Hematopoietic multipotent progenitor cell treated with erythropoietin and hydrocortisone succinate and interleukin-3 and kit ligand, for 8 days (in vitro differentiated cells): ENCODE results near the gene INS.

Experiments
- DNase-seq: peaks from one replicate; pipeline ENCODE4 v3.0.0-alpha.2; 2015

INS gene

DNA sequence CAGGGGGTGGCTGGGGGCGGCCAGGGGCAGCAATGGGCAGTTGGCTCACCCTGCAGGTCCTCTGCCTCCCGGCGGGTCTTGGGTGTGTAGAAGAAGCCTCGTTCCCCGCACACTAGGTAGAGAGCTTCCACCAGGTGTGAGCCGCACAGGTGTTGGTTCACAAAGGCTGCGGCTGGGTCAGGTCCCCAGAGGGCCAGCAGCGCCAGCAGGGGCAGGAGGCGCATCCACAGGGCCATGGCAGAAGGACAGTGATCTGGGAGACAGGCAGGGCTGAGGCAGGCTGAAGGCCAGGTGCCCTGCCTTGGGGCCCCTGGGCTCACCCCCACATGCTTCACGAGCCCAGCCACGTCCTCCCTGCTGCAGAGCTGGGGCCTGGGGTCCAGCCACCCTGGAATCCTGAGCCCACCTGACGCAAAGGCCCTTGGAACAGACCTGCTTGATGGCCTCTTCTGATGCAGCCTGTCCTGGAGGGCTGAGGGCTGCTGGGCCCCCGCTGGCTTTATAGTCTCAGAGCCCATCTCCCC lies at the start of gene INS:
Gene INS, minus strand, starts transcription at position 474 of the 524 bp plus-strand sequence. Its CDS starts 238 bp downstream, at position 236.
- DNase-seq = no peak

GRCh38 chr11:2210366-2211112 lies 49.5 kb upstream of the INS start:
- DNase-seq = no peak

DNA sequence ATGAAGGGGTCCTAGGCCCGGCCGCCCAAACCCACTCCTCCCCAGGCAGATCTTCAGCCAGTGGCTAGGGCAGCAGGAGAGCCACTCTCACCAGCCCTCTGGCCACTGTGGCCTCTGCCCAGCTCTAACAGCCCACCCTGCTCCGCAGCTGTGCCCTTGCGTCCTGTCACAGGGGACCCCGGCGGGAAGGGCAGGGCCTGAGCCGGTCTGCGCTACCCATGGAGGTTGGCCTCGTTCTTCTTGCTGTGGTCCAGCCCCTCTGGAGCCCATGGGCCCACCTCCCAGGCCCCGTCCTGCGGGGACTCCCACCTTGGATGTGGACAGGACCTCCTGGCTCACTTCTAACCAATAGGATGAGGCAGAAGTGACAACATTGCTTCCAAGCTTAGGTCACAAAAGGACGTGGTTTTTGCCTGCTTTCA lies 48.9 kb upstream of the INS start:
- DNase-seq = no peak

- DNase-seq = no peak
Observed at GRCh38 chr11:2209370-2209801, 48.4 kb upstream of the INS start.

DNA sequence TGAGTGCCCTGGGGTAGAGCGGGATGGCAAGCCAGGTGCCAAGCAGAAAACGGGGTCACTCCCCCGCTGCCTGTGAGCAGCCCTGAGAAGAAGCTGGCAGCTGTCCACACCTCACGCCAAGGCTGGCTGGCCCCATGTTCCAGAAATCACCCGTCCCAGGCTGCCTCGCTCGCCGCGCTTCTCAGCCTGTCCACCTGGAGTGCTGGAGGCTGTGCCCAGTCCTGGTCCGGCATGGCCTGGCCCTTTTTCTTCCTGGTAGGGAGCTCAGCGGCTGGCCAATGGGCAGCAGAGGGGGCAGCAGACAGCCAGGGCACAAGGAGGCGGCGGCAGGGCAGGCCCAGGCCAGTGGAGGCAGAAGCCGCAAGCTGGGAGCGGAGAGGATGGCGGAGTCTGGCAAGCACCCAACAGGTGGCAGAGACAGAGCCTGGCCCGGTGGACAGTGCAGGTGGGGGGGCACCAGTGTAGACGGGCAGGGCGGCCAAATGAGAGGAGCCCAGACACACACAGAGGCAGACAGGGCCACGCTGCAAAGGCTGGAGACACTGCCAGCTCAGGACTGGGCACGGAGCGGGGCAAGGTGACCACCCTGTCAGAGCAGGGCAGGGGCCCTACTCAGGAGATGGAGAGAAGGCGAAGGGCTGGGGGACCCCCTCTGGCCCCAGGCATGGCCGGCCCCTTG lies 47.8 kb upstream of the INS start:
- DNase-seq = no peak

- DNase-seq = no peak
Observed at GRCh38 chr11:2207773-2208621, 47.0 kb upstream of the INS start.

DNA sequence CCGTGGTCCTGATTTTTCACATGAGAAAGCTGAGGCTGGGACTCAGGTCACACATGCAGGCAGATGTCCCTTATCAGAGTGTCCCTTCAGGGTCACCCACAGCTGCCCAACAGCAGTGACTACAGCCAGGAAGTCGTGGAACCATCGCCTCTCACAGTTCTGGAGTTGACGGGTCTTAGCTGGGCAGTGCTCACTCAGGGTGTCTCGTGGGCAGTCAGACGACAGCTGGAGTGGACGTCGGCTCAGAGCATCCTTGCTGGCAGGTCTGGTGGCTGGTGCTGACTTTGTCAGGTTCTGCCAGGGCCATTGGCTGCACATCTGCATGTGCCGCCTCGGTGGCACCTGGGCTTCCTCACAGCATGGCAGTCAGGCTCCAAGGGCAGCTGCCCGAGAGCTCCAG lies 46.2 kb upstream of the INS start:
- DNase-seq = no peak

DNA sequence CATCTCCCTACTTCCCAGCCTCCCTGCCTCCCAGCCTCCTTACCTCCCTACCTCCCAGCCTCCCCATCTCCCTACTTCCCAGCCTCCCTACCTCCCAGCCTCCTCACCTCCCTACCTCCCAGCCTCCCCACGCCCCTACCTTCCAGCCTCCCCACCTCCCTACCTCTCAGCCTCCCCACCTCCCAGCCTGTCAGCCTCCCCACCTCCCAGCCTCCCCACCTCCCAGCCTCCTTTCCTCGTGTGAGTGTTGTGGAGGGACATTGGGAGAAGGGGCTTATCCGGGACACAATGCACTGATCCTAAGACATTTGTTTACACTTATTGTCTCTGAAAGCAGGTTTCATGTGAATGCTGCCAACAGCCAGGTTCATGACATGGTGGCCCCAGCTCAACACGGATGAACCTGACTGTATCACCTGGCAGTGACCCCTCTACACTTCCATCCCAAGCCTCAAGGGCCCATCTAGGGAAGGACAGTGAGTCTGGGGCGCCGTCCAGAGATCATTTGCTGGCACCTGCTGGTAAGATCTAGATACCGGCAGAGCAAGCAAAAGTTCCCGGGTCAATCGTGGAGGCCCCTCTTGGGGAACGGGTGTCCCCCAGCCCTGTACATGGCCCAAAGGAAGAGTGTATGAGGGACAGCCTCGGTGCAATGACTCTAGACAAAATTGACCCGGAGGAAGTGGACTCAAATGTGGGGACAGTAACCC lies 45.1 kb upstream of the INS start:
- DNase-seq = no peak

GRCh38 chr11:2205214-2205720 lies 44.3 kb upstream of the INS start:
- DNase-seq = no peak

DNA sequence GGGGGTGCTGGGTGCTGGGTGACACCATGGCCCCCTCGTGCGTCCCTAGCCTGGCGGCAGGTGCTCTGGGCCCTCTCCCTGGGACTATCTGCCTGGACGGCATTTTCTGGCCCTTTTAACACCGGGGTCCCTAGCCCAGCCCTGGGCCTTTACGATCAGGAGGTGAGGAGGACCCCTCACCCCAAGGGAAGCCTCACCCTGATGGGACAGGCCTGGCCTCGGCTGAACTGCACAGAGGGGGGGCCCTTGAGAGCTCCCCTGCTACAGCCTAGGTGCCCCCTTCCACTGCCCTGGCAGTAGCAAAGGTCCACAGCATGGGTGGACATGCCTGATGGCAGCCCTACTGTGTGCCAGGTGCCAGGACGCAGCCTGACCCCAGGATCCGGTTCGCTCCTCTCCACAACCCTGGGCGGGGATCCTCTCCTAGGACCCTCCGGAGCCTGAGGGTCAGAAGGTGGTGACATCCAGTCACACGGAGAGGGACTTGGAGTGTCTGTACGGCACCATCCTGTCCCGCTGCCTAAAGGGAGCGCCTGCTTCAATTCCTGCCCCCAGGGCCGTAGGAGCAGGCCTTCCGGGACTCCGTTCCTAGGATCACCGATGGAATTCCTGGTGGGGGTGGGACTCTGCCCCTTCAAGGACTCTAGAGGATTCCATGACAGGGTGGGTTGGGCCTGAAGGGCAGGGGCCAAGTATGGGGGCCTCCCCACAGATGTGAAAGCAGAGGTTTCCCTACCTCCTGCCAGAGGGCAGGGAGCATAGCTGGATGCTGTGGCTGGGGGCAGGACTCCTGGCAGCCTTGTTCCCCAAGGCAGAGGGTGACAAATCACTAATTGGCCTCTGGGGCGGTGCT lies 43.6 kb upstream of the INS start:
- no peak for DNase-seq

DNA sequence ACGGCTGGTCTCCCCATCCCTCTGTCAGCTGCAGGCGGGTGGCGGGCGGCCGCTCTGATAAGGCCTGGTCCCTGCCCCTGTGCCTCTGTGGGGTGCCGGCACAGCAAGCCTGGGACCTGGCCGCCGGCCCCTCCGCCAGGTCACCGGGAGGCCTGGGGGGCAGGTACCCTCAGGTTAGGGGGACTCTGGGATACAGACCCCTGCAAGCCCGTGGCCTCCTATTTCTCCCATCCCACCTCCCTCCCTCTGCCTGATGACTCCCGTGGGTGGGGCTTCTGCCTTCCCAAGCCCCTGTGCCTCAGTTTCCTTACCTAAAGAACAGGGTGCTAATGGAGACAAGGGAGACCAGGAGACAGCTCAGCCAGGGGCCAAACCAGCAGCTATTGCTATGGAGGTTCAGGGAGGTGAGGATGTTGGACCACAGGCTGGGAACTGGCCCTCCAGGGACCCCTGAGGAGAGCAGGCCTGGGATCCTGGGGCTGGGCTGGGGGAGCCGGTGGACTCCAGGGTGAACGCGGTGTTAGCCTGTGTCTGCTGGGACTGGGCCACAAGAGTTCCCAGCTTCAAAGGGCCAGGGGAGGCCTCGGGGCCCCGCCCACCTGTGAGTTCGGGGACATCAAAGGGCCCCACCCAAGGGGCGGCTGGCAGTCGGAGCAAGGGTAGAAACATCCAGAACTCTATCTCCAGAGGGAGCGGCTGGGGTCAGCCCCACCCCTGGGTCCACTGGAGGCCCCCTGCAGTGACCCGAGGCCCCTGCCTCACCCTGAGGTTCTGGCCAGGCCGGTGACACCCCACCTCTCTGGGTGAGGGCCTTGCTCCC lies 42.6 kb upstream of the INS start:
- DNase-seq = no peak

DNA sequence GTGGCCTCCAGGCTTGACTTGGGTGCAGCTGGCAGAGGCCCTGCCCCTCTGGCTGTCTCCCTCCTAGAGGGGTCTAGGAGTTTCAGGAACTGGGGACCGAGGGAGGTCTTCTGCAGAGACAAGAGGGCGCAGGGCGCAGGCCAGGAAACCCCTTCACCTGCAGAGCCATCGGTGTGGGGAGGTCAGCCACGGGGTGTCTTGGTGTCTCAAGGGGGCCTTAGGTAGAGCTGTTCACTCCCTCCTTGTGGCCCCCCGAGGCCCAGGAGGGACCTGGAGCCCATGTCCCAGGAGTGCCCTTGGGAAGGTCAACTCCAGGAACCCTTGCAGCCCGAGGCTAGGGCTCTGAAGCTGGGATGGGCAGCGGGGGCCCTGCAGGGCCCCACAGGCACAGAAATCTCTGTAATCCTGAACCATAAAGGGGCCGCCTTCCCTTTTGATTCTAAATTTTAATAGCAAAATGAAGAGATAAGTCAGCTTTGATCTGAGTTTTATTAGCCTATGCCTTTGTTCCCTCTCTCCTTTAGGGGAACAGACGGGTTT lies 42.0 kb upstream of the INS start:
- DNase-seq = no peak

DNA sequence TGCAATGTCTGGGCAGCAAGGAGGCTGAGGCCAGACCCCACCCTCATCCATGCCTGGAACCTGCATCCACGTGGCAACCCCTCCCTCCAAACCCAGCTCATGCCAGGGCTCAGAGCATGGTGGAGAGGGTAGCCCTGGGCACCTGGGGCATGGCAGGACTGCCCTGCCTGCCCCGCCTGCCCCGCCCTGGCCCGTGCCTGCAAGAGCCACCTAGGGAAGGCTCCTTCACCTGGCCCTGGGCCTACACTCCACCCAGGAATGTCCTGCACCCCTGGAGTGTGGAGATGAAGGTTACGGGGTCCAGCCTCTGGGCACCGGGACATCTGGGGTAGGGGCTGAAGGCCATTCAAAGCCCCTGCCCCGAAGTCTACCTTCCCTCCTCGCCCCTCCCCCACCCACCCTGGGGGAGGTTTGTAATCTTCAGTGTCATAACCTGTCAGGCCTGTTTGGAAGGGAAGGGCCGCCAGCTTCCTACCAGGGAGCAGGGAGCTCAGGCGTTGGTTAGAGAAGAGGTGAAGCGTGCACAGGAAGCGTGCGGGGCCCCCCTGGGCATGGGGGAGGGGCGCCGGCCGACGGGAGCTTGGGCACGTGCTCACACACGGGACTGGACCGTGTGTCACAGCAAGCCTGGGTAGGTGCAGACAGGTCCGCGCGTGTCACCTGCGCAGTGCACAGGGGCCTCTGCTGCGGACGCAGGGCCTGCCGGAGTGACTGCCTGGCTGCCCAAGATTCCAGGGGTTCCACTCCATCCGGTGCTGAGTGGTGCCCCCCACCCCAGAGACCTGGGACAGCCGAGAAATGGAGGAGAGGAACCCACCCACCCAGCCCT lies 41.3 kb upstream of the INS start:
- no peak for DNase-seq

DNA sequence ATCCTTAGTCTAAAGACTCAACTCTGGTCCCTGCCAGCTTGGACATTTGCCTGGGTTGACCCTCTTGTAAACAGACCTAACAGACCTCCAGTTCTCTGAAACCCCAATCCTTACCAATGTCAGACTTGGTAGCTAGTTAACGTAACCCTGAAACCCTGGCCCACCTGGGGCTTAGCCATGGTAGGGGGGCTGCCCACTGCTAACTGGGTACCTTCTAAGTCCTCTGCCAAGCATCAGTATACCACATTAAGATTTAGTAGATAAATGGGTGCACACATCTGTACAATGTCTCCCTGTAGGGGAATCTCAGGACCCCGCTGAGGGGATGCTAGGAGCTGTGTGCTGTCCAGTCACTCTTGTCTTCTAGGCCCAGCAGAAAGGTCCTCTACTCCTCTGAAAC lies 40.5 kb upstream of the INS start:
- no peak for DNase-seq

GRCh38 chr11:2200957-2201519 lies 40.0 kb upstream of the INS start:
- no peak for DNase-seq

DNA sequence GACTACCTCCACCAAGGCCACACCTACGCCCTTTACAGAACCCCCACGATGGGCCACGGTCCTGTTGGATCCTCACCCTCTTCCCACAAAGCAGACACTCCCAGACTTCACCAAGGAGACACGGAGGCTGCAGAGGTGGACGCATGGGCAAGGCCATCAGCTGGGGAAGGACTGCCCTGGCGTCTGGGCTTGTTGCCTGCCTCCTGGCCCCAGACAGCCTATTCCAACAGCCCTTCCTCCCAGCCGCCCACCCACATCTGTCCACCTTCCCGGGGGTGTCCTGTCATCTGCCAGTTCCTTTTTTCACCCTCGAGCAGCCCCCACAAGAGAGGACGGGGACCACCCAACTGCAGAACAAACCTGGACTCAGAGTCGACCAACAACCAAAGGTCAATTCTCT lies 39.5 kb upstream of the INS start:
- no peak for DNase-seq

GRCh38 chr11:2199466-2200341 lies 38.7 kb upstream of the INS start:
- no peak for DNase-seq
